GM23338 (cell line): ENCODE results near the gene ZNF524. TPM values are rescaled to one million over a fixed set of nuclear protein-coding genes. Genes with fewer than 3 reads are reported as not detected.

Experiments
- ATAC-seq: fragments of 200-7000 bp; cut with Tn5 transposase; 3 replicates; pipeline ENCODE4 v1.9.1; 2020
- DNase-seq: peaks from one replicate; pipeline ENCODE4 v3.0.0-alpha.2; 2015; ENCODE audit warnings: low spot score
- H2AFZ ChIP-seq: fragments of 200-600 bp; sonication (generic); 2 replicates; pipeline ENCODE4 v1.8.0; 2016; ENCODE audit warnings: antibody characterized with exemption, mild to moderate bottlenecking, moderate library complexity
- H3F3A ChIP-seq: fragments of 200-600 bp; sonication (generic); replicated peaks from 2 replicates; pipeline ENCODE4 v1.8.0; 2017; ENCODE audit warnings: antibody characterized with exemption, mixed run types, low read depth
- H3K27ac ChIP-seq: fragments of 200-600 bp; sonication (generic); 2 replicates; pipeline ENCODE4 v1.6.1; 2016; ENCODE audit warnings: low read depth
- H3K27me3 ChIP-seq: fragments of 200-600 bp; sonication (generic); 2 replicates; pipeline ENCODE4 v1.8.0; 2016; ENCODE audit warnings: mild to moderate bottlenecking, mixed run types, moderate library complexity; ENCODE audit not compliant: insufficient read depth
- H3K36me3 ChIP-seq: fragments of 200-600 bp; sonication (generic); 2 replicates; pipeline ENCODE4 v1.8.0; 2016; ENCODE audit warnings: mild to moderate bottlenecking; ENCODE audit not compliant: insufficient read depth
- H3K4me1 ChIP-seq: fragments of 200-600 bp; sonication (generic); 2 replicates; pipeline ENCODE4 v1.8.0; 2016; ENCODE audit warnings: mild to moderate bottlenecking, moderate library complexity; ENCODE audit not compliant: insufficient read depth
- H3K4me2 ChIP-seq: fragments of 200-600 bp; sonication (generic); 2 replicates; pipeline ENCODE4 v1.7.1; 2017; ENCODE audit warnings: mixed run types
- H3K4me3 ChIP-seq: fragments of 200-600 bp; sonication (generic); 2 replicates; pipeline ENCODE4 v1.6.1; 2016; ENCODE audit warnings: mixed run types
- H3K79me2 ChIP-seq: fragments of 200-600 bp; sonication (generic); replicated peaks from 2 replicates; pipeline ENCODE4 v1.8.0; 2017; ENCODE audit warnings: mild to moderate bottlenecking; ENCODE audit not compliant: insufficient read depth
- H3K9me2 ChIP-seq: fragments of 200-600 bp; sonication (generic); 2 replicates; pipeline ENCODE4 v1.8.0; 2017; ENCODE audit not compliant: insufficient read depth
- H4K20me1 ChIP-seq: fragments of 200-600 bp; sonication (generic); replicated peaks from 2 replicates; pipeline ENCODE4 v1.8.0; 2017; ENCODE audit warnings: mild to moderate bottlenecking; ENCODE audit not compliant: insufficient read depth
- H3K27ac Mint-ChIP-seq: 2 replicates; pipeline ENCODE4 v1.8.0; 2020; ENCODE audit warnings: inconsistent platforms, mild to moderate bottlenecking, moderate library complexity, mixed read lengths
- H3K27me3 Mint-ChIP-seq: 3 replicates; pipeline ENCODE4 v1.8.0; 2022; ENCODE audit warnings: low read depth, mild to moderate bottlenecking, moderate library complexity, mixed read lengths, inconsistent platforms; ENCODE audit not compliant: insufficient read depth, poor library complexity
- H3K36me3 Mint-ChIP-seq: 3 replicates; pipeline ENCODE4 v1.8.0; 2021; ENCODE audit warnings: low read depth, mild to moderate bottlenecking, inconsistent platforms, moderate library complexity, mixed read lengths
- H3K4me1 Mint-ChIP-seq: 3 replicates; pipeline ENCODE4 v1.8.0; 2020; ENCODE audit warnings: mild to moderate bottlenecking, inconsistent platforms, mixed read lengths
- H3K4me3 Mint-ChIP-seq: 3 replicates; pipeline ENCODE4 v1.8.0; 2021; ENCODE audit warnings: moderate library complexity, mild to moderate bottlenecking, inconsistent platforms, mixed read lengths
- H3K9me3 Mint-ChIP-seq: 3 replicates; pipeline ENCODE4 v1.8.0; 2020; ENCODE audit warnings: moderate library complexity, mild to moderate bottlenecking, inconsistent platforms, mixed read lengths
- ETS1 ChIP-seq: IDR thresholded peaks from 2 replicates; pipeline ENCODE4 v1.6.1; 2016; ENCODE audit warnings: antibody characterized with exemption
- ZNF114 ChIP-seq: fragments of 250-450 bp; sonication (Bioruptor Pico); IDR thresholded peaks from 2 replicates; pipeline ENCODE4 v1.5.0; 2020; ENCODE audit warnings: mild to moderate bottlenecking, moderate library complexity
- ZNF462 ChIP-seq: fragments of 250-450 bp; sonication (Bioruptor Pico); IDR thresholded peaks from 2 replicates; pipeline ENCODE4 v1.5.0; 2020; ENCODE audit warnings: mild to moderate bottlenecking, moderate library complexity
- long read RNA-seq: library from polyadenylated mRNA; unstranded; transcript quantifications from one replicate; pipeline ENCODE4 v2.0.0, GENCODE V29; 2020; ENCODE audit not compliant: unreplicated experiment
- polyA plus RNA-seq: library from polyadenylated mRNA; unstranded; fragments of >200 nt; fragmentation: Nextera tagmentation; extraction: Ambion mirVana; gene quantifications from 2 replicates; pipeline ENCODE4 v1.2.1, GENCODE V29; 2016
- total RNA-seq: library from RNA; depleted of rRNA; stranded (reverse); fragments of >200 nt; shearing (Covaris generic); gene quantifications from 2 replicates; pipeline ENCODE4 v1.2.3, GENCODE V29; 2014; rRNA removed

ZNF524 gene
- total RNA-seq: 8.3 and 16.5 TPM in 2 replicates
- 5.7 and 6.0 TPM in 2 replicates for polyA plus RNA-seq
- long read RNA-seq, partial matches to known transcripts: 0 of 1 reads
- long read RNA-seq, other reads (novel, unspliced or antisense): 0 of 1 reads

- peak within 1 kb of the TSS; percentile 95 for H3K4me2 ChIP-seq
- H3K27ac ChIP-seq: peak within 1 kb of the TSS; percentile 94
- Mint-ChIP-seq H3K9me3 (peaks cover 6% of the 10 kb centered on the region), H3K27ac (peak within 1 kb of the TSS; percentile 100), H3K27me3 (peaks cover 29% of the 10 kb centered on the region), H3K4me3 (peak within 1 kb of the TSS; percentile 99), H3K36me3 (peaks cover 25% of the 10 kb centered on the region), H3K4me1 (peaks cover 30% of the 10 kb centered on the region)
- peak within 1 kb of the TSS; percentile 58 for H3K4me3 ChIP-seq
- H4K20me1 ChIP-seq: no peaks in the 10 kb centered on the region
- H3K27me3 ChIP-seq: no peaks in the 10 kb centered on the region
- no peaks in the 10 kb centered on the region; the same call in 1 of the 2 replicates for H3K79me2 ChIP-seq
- H3K4me1 ChIP-seq: peaks cover 18% of the 10 kb centered on the region
- H3K36me3 ChIP-seq: 0 out of 2 replicates have a peak, but pooled peaks cover 3% of the 10 kb centered on the region
- no peak for TF ChIP-seq ZNF462 (CRISPR knock-in tag)
- TF ChIP-seq ZNF114 (CRISPR knock-in tag): 0 out of 2 replicates have a peak, but pooled peaks have one; percentile 71
- TF ChIP-seq ETS1: peak; percentile 51; the same call in 1 of the 2 replicates
- DNase-seq: peak; percentile 94
- ATAC-seq: peak; percentile 15
- H3F3A ChIP-seq: peaks cover 16% of the 10 kb centered on the region
- peak within 1 kb of the TSS; percentile 2; the same call in 1 of the 2 replicates for H2AFZ ChIP-seq
- no peaks in the 10 kb centered on the region for H3K9me2 ChIP-seq
These were observed at the start of gene ZNF524 for GRCh38 chr19:55599842-55600661. Gene ZNF524, plus strand, starts transcription at chr19:55600288. Its CDS starts 1,825 bp downstream, at chr19:55602113.
